HG02885 (cell line): ENCODE results near the gene SLC6A19.
"Not testable (repeated sequence)": the region's sequence is repeated elsewhere in the genome, so short reads cannot be mapped to it uniquely, and the experiment has no call there.

Source experiments
- ATAC-seq: cut with Tn5 transposase; IDR thresholded peaks from one replicate; pipeline ENCODE4 v1.9.1; 2021; ENCODE audit warnings: mild to moderate bottlenecking; ENCODE audit not compliant: unreplicated experiment, poor library complexity

SLC6A19 gene

DNA sequence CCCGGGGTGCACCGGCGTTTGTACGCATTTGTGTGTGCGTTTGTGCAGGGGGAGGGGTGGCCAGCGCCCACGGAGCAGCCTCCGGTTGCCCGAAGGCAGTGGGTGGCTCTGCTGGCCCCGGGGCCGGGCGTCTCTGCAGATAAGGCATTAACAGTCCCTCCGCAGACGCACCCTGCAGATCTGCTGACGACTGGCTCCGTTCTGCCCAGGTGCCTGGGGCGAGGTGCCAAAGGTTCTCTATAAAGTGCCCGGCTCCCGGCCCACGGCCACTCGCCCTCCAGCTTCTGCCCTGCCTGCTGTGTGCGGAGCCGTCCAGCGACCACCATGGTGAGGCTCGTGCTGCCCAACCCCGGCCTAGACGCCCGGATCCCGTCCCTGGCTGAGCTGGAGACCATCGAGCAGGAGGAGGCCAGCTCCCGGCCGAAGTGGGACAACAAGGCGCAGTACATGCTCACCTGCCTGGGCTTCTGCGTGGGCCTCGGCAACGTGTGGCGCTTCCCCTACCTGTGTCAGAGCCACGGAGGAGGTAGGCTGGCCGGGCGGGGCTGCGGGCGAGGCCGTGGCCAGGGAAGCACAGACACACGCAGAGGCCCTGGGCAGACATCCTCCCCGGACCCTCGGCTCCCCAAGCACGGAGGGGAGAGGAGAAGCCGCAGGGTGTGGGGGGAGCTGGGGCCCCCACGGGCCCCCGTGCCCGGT is at the start of gene SLC6A19:
TSS of gene SLC6A19 (plus strand) at position 269 of the 699 bp plus-strand sequence. CDS start at position 325, 56 bp downstream.
- ATAC-seq = no peak

DNA sequence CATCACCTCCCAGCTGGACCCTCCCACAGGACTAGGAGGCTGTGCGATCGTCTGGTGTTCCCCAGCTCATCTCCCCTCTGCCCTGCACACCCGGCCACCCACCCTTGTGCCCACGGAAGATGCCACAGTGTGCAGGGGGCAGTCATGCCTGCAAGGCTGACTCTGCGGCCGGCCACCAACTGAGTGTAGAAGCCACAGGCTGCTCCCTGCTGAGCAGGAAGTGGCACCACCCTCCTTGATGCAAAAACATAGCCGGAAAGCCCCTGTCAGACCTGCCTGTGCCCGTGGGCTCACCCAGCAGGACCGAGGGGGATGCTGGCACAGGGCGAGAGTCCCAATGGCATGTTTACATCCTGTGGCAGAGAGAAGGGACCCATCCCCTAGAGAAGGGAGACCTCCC is 49.2 kb upstream of the SLC6A19 start:
- ATAC-seq = no peak

DNA sequence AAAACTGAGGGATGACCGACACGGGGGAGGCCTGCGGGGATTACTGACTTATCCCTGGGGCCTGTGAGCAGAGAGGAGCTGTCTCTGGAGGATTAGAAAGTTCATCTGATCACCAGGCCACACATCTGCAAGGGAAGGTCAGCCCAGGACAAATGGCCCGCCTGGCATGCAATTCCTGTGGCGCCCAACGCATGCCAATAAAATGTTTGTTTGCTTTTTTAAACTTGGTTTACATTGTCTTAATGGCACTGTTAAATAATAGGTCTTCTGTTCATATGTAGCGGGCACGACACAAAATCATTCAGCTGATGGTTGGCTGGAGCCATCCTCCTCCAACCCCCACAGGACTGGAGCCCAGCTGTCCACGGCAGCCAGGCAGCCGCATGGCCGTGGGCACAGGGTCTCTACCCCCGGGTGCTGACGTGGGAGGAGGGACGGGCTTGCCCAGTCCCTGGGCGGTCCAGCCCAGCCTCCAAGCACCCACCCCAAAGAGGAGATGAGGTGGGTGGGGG is 48.6 kb upstream of the SLC6A19 start:
- ATAC-seq = no peak

DNA sequence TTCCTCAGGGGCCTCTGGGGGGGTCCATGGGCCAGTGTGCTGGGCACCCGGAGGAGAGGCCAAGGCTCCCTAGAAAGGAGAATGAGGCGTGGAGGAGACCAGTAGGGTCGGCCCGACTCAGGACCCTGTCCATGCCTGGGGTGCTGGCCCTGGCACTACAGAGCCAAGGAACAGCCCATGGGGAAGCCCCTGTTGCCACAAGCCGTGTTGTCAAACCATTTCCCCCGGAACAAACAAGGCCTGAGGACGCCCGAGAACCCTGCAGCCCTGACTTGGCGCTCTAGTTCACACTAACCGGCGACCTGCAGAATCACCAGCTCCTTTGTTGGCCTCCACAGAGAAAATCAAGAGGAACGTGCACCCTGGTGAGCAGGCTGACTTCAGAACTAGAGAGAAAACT is 48.0 kb upstream of the SLC6A19 start:
- no peak for ATAC-seq

DNA sequence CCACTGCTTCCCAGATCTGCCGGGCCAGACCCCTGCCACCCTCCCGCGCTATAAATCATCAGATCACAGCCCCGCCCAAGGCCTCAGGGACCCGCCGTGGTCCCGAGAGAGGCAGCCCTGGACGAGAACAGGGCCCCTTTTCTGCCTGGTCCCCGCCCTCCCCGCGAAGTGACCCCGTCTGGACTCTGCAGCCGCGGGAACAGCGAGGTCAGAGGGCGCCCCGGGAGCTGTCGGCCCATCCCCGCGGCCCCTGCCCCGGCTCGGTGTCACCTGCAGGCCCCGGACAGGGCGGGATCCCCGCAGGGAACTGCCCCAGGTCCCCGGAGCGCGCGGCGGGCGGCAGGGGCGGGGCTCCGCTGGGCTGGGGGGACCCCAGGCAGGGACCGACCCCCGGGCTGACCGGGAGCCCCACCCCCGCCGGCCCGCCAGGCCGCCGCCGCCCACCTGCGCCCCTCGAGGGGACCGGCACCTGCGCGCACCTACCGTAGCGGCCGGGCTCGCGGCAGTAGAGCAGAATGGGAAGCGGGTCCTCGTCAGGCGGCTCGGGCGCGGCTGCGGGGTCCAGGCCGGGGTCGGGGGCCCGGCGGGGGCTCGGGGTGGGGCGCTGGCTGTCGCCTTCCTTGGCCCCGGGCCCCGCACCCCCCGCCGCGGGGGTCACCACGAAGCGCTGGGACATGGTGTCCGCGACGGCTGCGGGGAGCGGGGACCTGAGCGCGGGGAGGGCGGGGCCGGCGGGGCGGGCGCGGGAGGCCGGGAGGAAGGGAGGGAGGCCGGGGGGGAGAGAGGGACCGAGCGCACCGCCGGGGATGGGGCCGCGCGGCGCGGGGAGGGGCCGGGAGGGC is 46.0 kb upstream of the SLC6A19 start:
- no peak for ATAC-seq

DNA sequence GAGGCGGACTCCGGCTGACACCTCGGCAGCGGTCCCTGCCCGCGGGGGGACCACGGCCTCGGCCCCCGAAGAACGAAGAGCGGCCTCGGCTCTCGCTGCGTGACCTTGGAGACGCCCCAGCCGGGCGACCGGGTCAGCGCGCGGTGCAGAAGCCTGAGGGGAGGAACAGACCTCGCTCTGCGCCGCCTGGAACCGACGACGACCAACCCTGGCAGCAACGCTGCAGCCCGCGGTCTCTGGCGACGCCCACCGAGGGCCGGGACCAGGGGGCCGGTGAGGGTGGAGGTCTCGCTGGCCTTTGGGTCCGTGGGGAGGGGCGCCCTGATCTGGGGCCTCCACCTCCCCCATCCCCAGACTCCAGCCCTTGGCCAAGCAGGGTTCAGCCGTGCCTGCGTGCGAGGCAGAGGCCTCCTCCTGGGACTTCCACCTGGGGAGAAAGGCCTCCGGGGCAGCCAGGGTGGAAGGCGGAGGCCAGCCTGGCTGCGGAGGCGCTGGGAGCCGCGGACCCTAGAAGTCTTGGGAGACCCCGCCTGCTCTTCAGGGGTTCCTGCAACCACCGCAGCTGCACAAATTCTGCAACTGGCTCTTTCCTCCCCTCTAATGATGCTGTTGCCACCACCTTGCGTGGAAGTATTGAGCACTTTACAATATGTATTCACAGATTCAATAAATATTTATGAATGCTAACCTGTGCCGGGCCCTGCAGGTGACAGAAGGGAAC is 45.2 kb upstream of the SLC6A19 start:
- ATAC-seq = no peak

DNA sequence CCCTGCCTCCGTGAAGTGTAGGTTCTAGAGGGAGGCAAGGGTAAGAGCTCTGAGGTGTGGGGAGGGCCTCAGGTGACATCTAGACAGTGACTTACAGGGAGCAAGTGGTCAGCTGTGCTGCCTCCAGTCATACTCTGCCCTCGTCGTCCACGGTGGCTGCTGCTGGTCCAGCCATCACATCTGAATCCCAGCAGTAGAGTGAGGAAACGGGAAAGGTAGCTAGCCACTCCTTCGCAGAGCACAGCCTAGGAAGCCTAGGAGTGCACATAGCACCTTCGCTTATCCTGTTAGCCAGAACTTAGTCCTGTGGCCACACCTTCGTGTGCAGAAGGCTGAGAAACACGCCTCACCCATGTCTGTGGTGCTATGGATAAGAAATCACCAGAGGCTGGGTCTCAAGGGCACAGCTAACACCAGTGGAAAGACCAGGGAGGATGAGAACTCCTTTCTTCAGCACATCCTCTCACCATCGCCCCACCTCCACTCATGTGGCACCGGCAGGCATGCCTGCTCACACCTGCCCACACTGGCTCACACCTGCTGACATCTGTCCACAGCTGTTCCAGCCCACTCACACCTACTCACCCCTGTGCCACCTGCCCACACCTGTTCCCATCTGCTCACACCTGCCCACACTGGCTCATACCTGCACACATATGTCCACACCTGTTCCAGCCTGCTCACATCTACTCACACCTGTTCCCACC is 44.5 kb upstream of the SLC6A19 start:
- no peak for ATAC-seq

DNA sequence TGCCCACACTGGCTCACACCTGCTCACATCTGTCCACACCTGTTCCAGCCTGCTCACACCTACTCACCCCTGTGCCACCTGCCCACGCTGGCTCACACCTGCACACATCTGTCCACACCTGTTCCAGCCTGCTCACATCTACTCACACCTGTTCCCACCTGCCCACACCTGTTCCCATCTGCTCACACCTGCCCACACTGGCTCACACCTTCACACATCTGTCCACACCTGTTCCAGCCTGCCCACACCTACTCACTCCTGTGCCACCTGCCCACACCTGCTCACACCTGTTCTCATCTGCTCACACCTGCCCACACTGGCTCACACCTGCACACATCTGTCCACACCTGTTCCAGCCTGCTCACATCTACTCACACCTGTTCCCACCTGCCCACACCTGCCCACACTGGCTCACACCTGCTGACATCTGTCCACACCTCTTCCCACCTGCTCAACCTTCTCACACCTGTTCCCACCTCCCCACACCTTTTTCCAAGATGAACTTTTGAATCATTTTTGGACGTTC is 43.9 kb upstream of the SLC6A19 start:
- ATAC-seq = not testable (repeated sequence)

DNA sequence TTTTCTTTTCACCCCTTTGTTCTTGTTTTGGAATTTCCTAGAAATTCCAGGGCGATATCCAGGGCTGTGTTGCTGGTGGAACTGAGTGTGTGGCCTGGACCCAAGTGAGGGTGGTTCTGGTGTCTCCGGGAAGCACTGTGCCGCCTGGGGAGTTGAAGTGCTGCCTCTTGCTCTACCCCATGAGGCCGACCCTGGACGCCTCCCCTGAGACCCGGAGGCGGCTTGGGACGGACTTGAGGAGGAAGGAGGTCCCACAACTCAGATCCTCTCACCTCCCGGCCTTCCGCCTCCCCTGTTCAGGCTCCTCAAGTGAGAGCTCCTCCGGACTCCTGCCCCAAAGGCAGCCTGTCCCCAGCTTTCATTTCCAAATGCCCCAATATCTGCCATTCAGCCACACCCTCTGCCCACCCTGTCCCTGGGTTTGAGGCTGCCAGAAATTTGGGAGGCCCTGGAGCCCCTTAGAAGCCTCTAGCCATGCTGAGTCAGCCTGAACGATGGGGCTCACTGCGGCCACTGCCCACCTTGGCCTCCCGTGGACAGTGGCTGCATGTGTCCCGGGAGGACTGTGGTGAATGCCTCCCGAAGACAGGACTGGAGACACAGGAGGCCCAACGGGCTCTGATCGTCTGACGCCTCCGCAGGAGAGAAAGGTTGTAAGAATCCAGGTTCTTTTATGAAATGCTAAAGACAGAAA is 42.6 kb upstream of the SLC6A19 start:
- no peak for ATAC-seq

DNA sequence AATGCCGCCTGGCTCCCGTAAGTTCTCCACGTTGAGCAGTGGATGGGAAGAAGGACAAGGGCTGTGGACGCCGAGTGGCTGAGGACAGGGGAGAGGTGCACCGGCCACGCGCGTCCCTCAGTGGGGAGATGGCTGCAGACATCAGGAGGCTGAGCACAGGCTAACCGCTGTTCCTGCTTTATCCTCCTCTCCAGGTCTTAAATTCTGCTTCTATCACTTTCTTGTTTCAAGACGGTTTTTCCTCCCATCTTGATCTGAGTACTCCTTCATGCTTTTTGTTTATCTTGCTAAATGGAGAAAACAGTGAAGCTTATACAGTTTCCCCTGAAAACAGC is 42.1 kb upstream of the SLC6A19 start:
- no peak for ATAC-seq

DNA sequence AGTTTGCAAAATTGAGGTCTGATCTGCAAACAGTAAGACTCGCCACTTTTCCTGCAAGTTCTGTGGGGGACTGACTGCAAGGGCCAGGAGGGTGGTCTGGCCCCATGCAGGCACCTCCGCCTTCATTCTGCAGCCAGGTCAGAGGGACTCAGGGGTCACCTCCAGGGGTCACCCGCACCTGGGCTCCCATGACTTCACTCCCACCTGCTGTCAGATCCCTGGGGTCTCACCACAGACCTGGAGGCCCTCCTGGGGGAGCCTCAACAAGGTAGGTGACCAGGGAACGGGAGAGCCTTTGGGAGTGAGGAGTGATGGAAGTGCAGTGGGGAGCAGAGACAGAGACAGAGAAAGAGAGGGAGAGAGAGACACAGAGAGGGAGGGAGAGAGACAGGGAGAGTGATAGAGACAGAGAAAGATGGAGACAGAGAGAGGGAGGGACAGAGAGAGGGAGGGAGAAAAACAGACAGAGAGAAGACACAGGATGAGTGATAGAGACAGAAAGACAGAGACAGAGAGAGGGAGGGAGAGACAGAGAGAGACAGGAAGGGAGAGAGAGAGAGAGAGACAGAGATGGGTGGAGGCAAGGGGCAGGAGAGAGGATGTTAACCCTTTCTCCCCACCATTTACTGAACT is 41.5 kb upstream of the SLC6A19 start:
- no peak for ATAC-seq

DNA sequence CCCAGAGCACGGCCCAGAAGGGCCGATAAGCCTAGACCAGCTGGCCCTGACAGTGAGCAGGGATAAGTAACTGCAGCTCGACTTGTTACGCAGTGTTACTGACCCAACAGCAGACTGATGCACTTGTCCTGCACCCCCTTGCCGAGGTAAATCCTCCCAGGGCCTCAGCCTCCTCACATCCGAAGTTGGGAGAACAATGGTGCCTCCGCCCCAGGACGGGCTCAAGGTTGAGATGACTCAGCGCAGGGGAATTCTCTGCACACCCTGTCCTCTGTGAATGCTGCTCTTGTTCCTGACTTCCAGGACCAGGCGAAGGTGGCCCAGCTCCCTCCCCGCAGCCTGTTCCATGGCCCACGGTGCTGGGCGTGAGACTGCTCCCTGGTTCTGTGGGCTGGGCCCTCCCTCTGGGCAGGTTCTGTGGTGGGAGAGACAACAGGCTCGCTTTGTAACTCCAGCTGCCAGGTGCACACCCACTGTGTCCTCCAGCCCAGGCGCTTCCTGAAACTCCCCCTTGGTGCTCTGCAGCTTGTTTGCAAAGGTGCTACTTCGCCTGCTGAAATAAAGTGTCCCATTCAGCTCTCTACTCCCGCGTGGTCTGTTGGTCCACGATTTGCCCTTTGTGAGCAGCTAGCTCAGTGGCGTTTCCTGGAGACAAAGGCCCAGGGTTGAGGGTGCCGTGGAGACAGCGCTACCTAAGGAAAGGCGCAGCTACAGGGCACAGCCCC is 40.1 kb upstream of the SLC6A19 start:
- no peak for ATAC-seq

DNA sequence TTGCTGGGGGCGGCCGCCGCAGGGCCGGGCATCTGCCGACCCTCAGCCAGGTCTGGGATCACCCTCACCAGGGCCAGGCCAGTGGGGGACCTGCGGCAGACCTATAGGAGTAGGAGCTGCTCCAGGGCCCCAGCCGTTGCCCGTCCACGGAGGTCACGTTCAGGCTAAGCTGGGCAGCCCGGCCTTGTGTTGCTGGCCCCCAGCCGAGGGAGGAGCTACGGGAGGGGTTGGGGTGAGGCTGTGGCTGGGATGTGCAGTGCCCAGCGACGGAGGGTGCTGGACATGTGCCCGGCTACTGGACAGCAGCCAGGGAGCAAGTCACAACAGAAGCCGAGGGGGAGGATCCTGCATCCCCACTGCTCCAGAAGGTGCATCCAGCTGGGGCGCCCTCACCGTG is 39.6 kb upstream of the SLC6A19 start:
- ATAC-seq = no peak

DNA sequence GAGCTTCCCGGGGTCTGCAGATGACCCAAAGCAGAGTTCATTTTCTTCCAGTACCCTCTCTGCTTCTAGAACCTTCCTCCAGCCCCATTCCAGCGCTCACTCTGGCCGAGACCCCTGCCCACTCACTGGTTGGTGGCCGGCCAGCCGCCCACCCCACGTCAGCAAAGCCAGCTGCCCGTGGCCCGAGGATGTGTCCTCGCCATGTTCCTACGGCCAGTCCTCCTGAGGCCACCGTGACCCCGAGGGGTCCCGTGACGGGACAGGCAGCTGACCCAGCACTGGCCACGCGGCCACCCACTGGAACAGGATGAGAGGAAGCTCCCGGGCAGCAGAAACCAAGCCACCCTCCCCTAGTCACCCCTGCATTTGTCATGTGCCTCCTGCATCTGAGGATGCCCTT is 39.1 kb upstream of the SLC6A19 start:
- no peak for ATAC-seq

DNA sequence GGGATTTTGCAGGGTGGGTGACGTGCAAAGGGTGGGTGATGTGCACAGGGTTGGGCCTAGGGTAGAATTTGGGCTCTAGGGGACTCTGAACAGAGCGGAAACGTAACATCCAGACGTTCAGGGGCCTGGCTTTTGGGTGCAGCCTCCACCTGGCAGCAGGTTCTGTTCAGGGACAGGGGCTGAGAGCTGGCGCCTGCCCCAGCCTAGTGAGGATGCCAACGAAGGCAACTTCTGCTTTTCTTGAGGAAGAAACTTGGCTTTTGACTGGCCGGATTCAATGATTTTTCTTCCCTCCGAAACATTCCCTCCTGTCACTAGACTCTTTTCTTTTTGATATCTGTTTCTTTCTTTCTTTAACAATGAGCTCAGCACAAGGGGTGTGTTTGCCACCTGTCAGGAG is 38.6 kb upstream of the SLC6A19 start:
- no peak for ATAC-seq

DNA sequence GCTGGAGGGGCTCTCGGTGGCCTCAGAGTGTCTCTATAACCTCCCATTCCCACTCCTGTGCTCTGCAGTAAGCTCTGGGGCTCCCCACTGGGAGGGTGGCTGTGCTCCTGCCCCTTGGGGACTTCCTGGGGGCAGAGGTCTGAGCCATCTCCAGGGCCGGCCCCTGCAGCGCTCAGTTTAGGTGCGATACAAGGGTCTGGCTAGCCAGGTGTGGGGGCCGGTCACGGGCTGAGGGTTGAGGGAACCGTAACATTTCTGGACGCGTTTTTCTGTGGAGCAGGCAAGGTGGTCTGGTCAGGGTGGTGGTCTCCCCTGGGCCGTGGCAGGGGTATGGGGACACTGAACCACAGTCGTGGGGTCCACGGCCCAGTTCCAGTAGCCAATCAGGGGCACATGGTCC is 38.0 kb upstream of the SLC6A19 start:
- ATAC-seq = no peak

DNA sequence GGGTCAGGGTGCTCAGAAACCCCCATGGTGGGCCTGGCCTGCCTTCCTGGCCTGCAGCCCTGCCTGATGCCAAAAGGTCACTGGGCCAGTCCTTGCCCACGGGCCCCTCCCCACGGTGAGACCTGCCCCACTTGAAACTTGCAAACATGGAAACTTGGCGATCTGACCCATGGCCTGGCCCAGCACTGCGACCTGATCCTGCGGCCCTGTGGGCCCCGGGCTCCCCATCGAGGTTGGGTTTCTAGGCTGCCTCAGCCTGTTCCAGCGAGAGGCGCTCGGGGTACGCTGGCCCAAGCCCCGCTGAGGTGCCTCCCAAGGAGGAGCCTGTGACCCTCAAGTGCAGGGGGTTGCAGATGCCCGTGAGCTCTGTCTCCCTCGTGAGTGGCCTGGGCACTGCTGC is 37.5 kb upstream of the SLC6A19 start:
- no peak for ATAC-seq
